ENCODE data around the gene ELP1.

ELP1 gene

DNA sequence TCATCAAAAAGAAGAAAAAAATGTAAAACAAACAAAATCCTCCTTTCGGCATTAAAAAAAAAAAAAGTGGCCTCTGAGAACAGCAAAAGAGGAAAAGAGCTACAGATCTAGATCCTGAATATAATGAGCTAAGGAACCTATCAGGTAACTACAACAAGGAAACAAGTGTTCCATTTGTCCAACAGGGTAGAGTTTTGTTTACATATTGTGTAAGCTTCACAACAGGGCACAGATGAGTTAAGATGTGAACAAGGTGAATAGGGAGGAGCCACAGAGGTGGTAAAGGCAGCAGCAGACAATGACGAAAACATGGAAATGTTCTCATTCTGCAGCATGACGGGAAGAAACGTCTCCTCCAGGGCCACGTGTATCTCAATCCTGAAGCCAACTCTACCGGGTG, 14.4 kb downstream of the ELP1 start:
- TF ChIP-seq, protein P1, sequence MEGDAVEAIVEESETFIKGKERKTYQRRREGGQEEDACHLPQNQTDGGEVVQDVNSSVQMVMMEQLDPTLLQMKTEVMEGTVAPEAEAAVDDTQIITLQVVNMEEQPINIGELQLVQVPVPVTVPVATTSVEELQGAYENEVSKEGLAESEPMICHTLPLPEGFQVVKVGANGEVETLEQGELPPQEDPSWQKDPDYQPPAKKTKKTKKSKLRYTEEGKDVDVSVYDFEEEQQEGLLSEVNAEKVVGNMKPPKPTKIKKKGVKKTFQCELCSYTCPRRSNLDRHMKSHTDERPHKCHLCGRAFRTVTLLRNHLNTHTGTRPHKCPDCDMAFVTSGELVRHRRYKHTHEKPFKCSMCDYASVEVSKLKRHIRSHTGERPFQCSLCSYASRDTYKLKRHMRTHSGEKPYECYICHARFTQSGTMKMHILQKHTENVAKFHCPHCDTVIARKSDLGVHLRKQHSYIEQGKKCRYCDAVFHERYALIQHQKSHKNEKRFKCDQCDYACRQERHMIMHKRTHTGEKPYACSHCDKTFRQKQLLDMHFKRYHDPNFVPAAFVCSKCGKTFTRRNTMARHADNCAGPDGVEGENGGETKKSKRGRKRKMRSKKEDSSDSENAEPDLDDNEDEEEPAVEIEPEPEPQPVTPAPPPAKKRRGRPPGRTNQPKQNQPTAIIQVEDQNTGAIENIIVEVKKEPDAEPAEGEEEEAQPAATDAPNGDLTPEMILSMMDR (IDR thresholded peaks at IDR 0.05; ENCODE audit: unreplicated experiment in 3 of 3) = no peak
- no peaks in the 10 kb centered on the region for H3K4me1 Mint-ChIP-seq
- no peak overlapping the region for H3K4me3 Mint-ChIP-seq
- no peaks in the 10 kb centered on the region for H3K27me3 Mint-ChIP-seq (ENCODE audit: low read depth)
- H3K36me3 Mint-ChIP-seq (ENCODE audit: low read depth) = peaks cover 61% of the 10 kb centered on the region
- no peaks in the 10 kb centered on the region for H3K9me3 Mint-ChIP-seq
- H3K27ac Mint-ChIP-seq = no peak overlapping the region

DNA sequence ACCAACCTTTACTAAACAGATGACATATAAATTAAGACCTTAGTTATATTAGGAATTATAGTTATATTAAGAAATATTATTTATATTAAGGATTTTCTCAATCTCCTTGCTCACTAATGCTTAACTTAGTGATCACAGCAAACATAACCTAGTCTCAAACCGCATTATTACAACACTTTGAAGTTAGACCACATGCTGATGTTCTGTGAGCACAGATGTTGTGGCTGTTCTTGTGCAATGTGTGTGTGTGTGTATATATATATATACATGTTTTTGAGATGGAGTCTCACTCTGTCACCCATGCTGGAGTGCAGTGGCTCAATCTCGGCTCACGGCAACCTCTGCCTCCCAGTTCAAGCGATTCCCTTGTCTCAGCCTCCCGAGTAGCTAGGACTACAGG, 20.5 kb downstream of the ELP1 start:
- no peak overlapping the region for H3K27ac Mint-ChIP-seq
- no peak overlapping the region for H3K4me3 Mint-ChIP-seq
- no peaks in the 10 kb centered on the region for H3K9me3 Mint-ChIP-seq
- peaks cover 58% of the 10 kb centered on the region for H3K36me3 Mint-ChIP-seq (ENCODE audit: low read depth)
- H3K27me3 Mint-ChIP-seq (ENCODE audit: low read depth) = no peaks in the 10 kb centered on the region
- no peaks in the 10 kb centered on the region for H3K4me1 Mint-ChIP-seq
- TF ChIP-seq, protein P1 (IDR thresholded peaks at IDR 0.05; ENCODE audit: unreplicated experiment in 3 of 3) = no peak

DNA sequence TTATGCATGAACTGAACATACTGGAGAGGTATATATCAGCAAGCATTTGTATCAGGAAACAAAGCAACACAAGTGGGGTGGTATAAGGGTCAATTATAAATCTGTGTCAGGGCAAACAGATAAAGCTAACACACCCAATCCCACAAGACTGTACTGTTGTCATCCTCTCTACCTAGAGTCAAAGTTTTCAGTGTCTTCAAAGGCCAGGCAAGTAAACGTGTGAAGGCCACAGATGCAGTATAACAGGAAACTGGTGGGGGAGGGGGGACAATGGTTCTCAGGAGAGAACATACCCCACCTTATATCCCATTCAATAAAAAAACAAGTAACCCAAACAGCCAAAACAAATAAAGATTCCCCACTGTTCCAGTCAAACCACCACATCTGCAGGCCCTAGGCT, 22.1 kb downstream of the ELP1 start:
- TF ChIP-seq, protein P1 (IDR thresholded peaks at IDR 0.05; ENCODE audit: unreplicated experiment in 3 of 3) = no peak
- Mint-ChIP-seq H3K4me3 (no peak overlapping the region), H3K27ac (no peak overlapping the region), H3K4me1 (no peaks in the 10 kb centered on the region), H3K27me3 (ENCODE audit: low read depth) (no peaks in the 10 kb centered on the region), H3K9me3 (no peaks in the 10 kb centered on the region), H3K36me3 (ENCODE audit: low read depth) (peaks cover 62% of the 10 kb centered on the region)

DNA sequence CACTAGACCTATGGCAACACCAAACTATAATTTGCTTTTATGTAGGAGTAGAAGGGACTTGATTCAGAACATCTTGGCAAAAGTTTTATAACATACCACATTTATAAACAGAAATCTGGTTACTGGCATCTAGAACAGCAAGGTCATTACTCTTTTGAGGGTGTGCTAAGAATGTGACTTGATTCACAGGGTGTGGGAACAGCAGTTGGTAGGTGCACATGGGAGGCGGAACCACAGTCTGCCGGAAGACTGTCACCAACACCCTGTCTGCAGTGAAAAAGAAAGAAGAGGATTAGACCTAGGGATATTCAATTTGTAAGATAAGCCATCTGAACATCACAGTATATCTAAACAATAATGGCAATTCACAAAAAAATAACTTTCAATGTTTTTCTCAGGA, 23.0 kb downstream of the ELP1 start:
- no peaks in the 10 kb centered on the region for H3K9me3 Mint-ChIP-seq
- no peaks in the 10 kb centered on the region for H3K27me3 Mint-ChIP-seq (ENCODE audit: low read depth)
- no peak overlapping the region for H3K27ac Mint-ChIP-seq
- H3K4me3 Mint-ChIP-seq = no peak overlapping the region
- TF ChIP-seq, protein P1 (IDR thresholded peaks at IDR 0.05; ENCODE audit: unreplicated experiment in 3 of 3) = no peak
- peaks cover 64% of the 10 kb centered on the region for H3K36me3 Mint-ChIP-seq (ENCODE audit: low read depth)
- no peaks in the 10 kb centered on the region for H3K4me1 Mint-ChIP-seq

DNA sequence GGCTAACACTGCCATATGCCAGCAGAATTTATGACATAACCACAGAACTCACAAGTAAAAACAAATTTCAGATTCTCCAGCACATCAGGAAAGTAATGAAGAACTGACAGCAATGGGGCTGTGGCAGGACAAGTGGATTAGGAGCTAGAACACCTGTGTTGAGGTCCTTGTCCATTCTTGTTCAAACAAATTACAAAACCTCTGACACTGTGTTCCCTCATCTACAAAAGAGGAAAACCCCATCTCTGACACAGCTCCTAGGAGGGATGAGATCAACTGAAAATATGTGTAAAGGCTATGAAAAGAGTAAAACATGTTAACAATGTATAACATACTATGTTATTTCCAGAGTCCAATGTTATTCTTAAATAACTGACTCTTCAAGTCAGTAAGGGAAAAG, 23.5 kb downstream of the ELP1 start:
- Mint-ChIP-seq H3K27ac (no peak overlapping the region), H3K4me1 (no peaks in the 10 kb centered on the region), H3K27me3 (ENCODE audit: low read depth) (no peaks in the 10 kb centered on the region), H3K36me3 (ENCODE audit: low read depth) (peaks cover 62% of the 10 kb centered on the region), H3K4me3 (no peak overlapping the region), H3K9me3 (no peaks in the 10 kb centered on the region)
- TF ChIP-seq, protein P1 (IDR thresholded peaks at IDR 0.05; ENCODE audit: unreplicated experiment in 3 of 3) = no peak

DNA sequence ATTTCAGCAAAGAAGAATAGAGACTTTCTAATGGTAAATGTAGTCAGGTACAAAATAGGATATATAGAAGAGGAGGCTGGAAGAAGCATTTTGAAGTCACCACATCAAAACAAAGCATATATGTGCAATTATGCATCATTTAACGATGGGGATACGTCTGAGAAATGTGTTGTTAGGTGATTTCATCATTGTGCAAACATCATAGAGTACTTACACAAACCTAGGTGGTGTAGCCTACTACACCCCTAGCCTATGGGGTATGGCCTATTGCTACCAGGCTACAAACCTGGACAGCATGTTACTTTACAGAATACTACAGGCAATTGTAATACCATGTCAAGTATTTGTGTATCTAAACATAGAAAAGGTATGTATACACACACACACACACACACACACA, 28.4 kb downstream of the ELP1 start:
- TF ChIP-seq, protein P1 (IDR thresholded peaks at IDR 0.05; ENCODE audit: unreplicated experiment in 3 of 3) = no peak
- H3K27me3 Mint-ChIP-seq (ENCODE audit: low read depth) = no peaks in the 10 kb centered on the region
- peaks cover 76% of the 10 kb centered on the region for H3K36me3 Mint-ChIP-seq (ENCODE audit: low read depth)
- H3K27ac Mint-ChIP-seq = no peak overlapping the region
- H3K4me1 Mint-ChIP-seq = no peaks in the 10 kb centered on the region
- no peaks in the 10 kb centered on the region for H3K9me3 Mint-ChIP-seq
- H3K4me3 Mint-ChIP-seq = no peak overlapping the region

Data from nephron (organoid).